Esophagus squamous epithelium (tissue), 5 donors: ENCODE results near the gene EVI5. TPM values are rescaled to one million over a fixed set of nuclear protein-coding genes. Genes with fewer than 3 reads are reported as not detected.
"Not testable (repeated sequence)": the region's sequence is repeated elsewhere in the genome, so short reads cannot be mapped to it uniquely, and the experiment has no call there.

ENCODE experiments used
- DNase-seq: peaks from one replicate; lab custom pipeline; 2025; lab: John Stamatoyannopoulos, UW
- H3K27ac ChIP-seq, 4 donors: fragments of 200-600 bp; sonication (generic); one replicate each; pipeline ENCODE4 v1.5.1; 2016 to 2019; ENCODE audit warnings: mild to moderate bottlenecking in 1 of 4
- H3K27me3 ChIP-seq, 4 donors: fragments of 200-600 bp; sonication (generic); 1 replicate in 3 of 4; 2 replicates in 1 of 4; pipeline versions ENCODE4 v1.5.1 to v1.6.0; 2017 to 2021; ENCODE audit warnings: antibody characterized with exemption in 1 of 4
- H3K36me3 ChIP-seq, 3 donors: fragments of 200-600 bp; sonication (generic); one replicate each; pipeline ENCODE4 v1.5.1; 2016 to 2019
- H3K4me1 ChIP-seq, 3 donors: fragments of 200-600 bp; sonication (generic); one replicate each; pipeline ENCODE4 v1.5.1; 2017 to 2019
- H3K4me3 ChIP-seq, 4 donors: fragments of 200-600 bp; sonication (generic); 1 replicate in 3 of 4; 2 replicates in 1 of 4; pipeline ENCODE4 v1.5.1; 2016 to 2019; ENCODE audit warnings: mild to moderate bottlenecking in 2 of 4, moderate library complexity in 1 of 4
- H3K9me3 ChIP-seq, 3 donors: fragments of 200-600 bp; sonication (generic); one replicate each; pipeline ENCODE4 v1.5.1; 2016 to 2019
- CTCF ChIP-seq, 6 experiments: fragments of 450-650 bp in 4 of 6; fragments of 200-600 bp in 2 of 6; sonication (generic) in 2 of 6; IDR thresholded peaks; one replicate each; pipeline ENCODE4 v1.5.1; 2016 to 2019; ENCODE audit warnings: antibody characterized with exemption in 6 of 6, mild to moderate bottlenecking in 4 of 6, moderate library complexity in 4 of 6
- POLR2A ChIP-seq, 4 donors: fragments of 450-650 bp; IDR thresholded peaks; one replicate each; pipeline ENCODE4 v1.6.1; 2017; ENCODE audit warnings: antibody characterized with exemption in 4 of 4, mild to moderate bottlenecking in 4 of 4, moderate library complexity in 3 of 4
- WGBS, 2 donors: methylation state at CpG; one replicate each; pipeline ENCODE4 v1.1.5; 2018; 5-methylcytosine and 5-hydroxymethylcytosine counted together
- intact Hi-C: fragments of 100-400 bp; cut with DNase I; formaldehyde crosslinking; loops from one replicate; pipeline ENCODE4 v1.15.0; 2022
- total RNA-seq, 4 donors: library from RNA; depleted of rRNA; stranded (reverse); fragments of >200 nt; gene quantifications; one replicate each; pipeline ENCODE4 v1.1.0, GENCODE V29; 2016
- donor health status: DM: yes; HTN: yes; CAD: no.

Gene EVI5
- total RNA-seq, 4 donors from 2014 or later = 5.1 to 23.7 (median 9.0) TPM

GRCh38 chr1:92784021-92784638 is 778 bp downstream of the EVI5 start:
- peaks cover 0 to 26% (median 0%) of the 10 kb centered on the region in 3 donors for H3K4me1 ChIP-seq

GRCh38 chr1:92783550-92783949 is 1.4 kb downstream of the EVI5 start:
- H3K27me3 ChIP-seq, H3K9me3 ChIP-seq, intact Hi-C loops, H3K36me3 ChIP-seq, DNase-seq: not testable (repeated sequence)
- Histone ChIP-seq H3K4me1 (peaks cover 0 to 26% (median 0%) of the 10 kb centered on the region in 3 donors), H3K4me3 (peak overlapping the region; percentile 72 to 93 (median 85)), H3K27ac (peak overlapping the region in 3 of 4 donors; percentile 95 to 99 (median 98))
- 53 to 59% methylated on average over 14 of the region's 14 CpGs for WGBS, 2 donors
- TF ChIP-seq CTCF (IDR thresholded peaks at IDR 0.05) = peak in 1 of 6 experiments; percentile 9

More at GRCh38 chr1:92784021-92784638, 778 bp downstream of the EVI5 start:
- H3K27ac ChIP-seq = peak overlapping the region; percentile 95 to 99 (median 97)
- DNase-seq = no peak
- intact Hi-C loops = no loop called here
- no peaks in the 10 kb centered on the region for H3K27me3 ChIP-seq
- H3K36me3 ChIP-seq = no peaks in the 10 kb centered on the region
- TF ChIP-seq POLR2A (IDR thresholded peaks at IDR 0.05) = no peak
- TF ChIP-seq CTCF (IDR thresholded peaks at IDR 0.05) = no peak
- no peaks in the 10 kb centered on the region for H3K9me3 ChIP-seq
- peak overlapping the region; percentile 72 to 93 (median 85) for H3K4me3 ChIP-seq
- WGBS, 2 donors = 1 to 4% methylated on average over 7 to 10 of the region's 25 CpGs

GRCh38 chr1:92778376-92778775 is 6.5 kb downstream of the EVI5 start:
- 80 to 89% methylated on average over 1 of the region's 1 CpG for WGBS, 2 donors
- Histone ChIP-seq H3K4me1 (peaks cover 0 to 16% (median 0%) of the 10 kb centered on the region in 3 donors), H3K27me3 (no peaks in the 10 kb centered on the region), H3K36me3 (no peaks in the 10 kb centered on the region), H3K4me3 (no peak overlapping the region), H3K27ac (no peak overlapping the region), H3K9me3 (no peaks in the 10 kb centered on the region)
- intact Hi-C loops = no loop called here
- TF ChIP-seq POLR2A (IDR thresholded peaks at IDR 0.05) = no peak
- no peak for TF ChIP-seq CTCF (IDR thresholded peaks at IDR 0.05)
- no peak for DNase-seq

GRCh38 chr1:92774407-92774806 is 10.5 kb downstream of the EVI5 start:
- Histone ChIP-seq H3K27ac (no peak overlapping the region), H3K4me3 (no peak overlapping the region), H3K36me3 (no peaks in the 10 kb centered on the region), H3K9me3 (no peaks in the 10 kb centered on the region), H3K4me1 (peaks cover 0 to 8% (median 0%) of the 10 kb centered on the region in 3 donors), H3K27me3 (no peaks in the 10 kb centered on the region)
- TF ChIP-seq POLR2A (IDR thresholded peaks at IDR 0.05) (no peak), CTCF (IDR thresholded peaks at IDR 0.05) (no peak)
- intact Hi-C loops = no loop called here
- 89 to 92% methylated on average over 1 of the region's 1 CpG for WGBS, 2 donors
- no peak for DNase-seq

GRCh38 chr1:92773749-92774148 is 11.2 kb downstream of the EVI5 start:
- WGBS, 2 donors = 56 to 72% methylated on average over 2 of the region's 2 CpGs
- intact Hi-C loops = not testable (repeated sequence)

More at GRCh38 chr1:92773749-92774148, 11.2 kb downstream of the EVI5 start:
- not testable (repeated sequence) for H3K27me3 ChIP-seq, H3K9me3 ChIP-seq, H3K27ac ChIP-seq, H3K4me1 ChIP-seq, H3K36me3 ChIP-seq, DNase-seq, H3K4me3 ChIP-seq
